Vein endothelial cell (primary cell): ENCODE results near the gene ZFP28. TPM values are rescaled to one million over a fixed set of nuclear protein-coding genes. Genes with fewer than 3 reads are reported as not detected.

Experiments
- total RNA-seq: library from RNA; depleted of rRNA; stranded (reverse); fragments of >200 nt; gene quantifications from 2 replicates; pipeline ENCODE4 v1.2.3, GENCODE V29; 2012

Gene ZFP28
- total RNA-seq = 7.2 and 8.7 TPM in 2 replicates

GRCh38 chr19:56538761-56539263, at the start of gene ZFP28:
Gene ZFP28 (plus strand): TSS chr19:56538948. CDS start chr19:56539019, 71 bp downstream.

GRCh38 chr19:56507446-56508289, 31.1 kb upstream of the ZFP28 start, which contains the start of gene ZNF471:
Gene ZNF471 (plus strand): TSS chr19:56507855. CDS start chr19:56511572, 3,717 bp downstream.

GRCh38 chr19:56567274-56568120, 28.7 kb downstream of the ZFP28 start, which contains the start of gene ZNF470:
Gene ZNF470 (plus strand): TSS chr19:56567468. CDS start chr19:56570312, 2,844 bp downstream.

GRCh38 chr19:56594783-56595547, 56.2 kb downstream of the ZFP28 start, which contains the start of gene ZNF71:
Gene ZNF71 (plus strand): TSS chr19:56595302. CDS start chr19:56601559, 6,257 bp downstream.

Other genes with a start within 250 kb of the ZFP28 start
- gene ZSCAN5A, start 224.1 kb upstream of the ZFP28 start, total RNA-seq = 4.9 and 7.5 TPM in 2 replicates
- gene ZNF582, start 145.4 kb upstream of the ZFP28 start, total RNA-seq = 2.2 and 2.3 TPM in 2 replicates
- gene ZNF583, start 134.6 kb upstream of the ZFP28 start, total RNA-seq = 5.8 and 7.5 TPM in 2 replicates
- 2.6 and 3.6 TPM in 2 replicates for gene ZNF667, start 61.6 kb upstream of the ZFP28 start, total RNA-seq
- 0.98 and 2.7 TPM in 2 replicates for gene ZNF471, start 31.1 kb upstream of the ZFP28 start, total RNA-seq
- 2.9 and 4.3 TPM in 2 replicates for gene ZNF470, start 28.5 kb downstream of the ZFP28 start, total RNA-seq
- 16.7 and 18.2 TPM in 2 replicates for gene ZNF71, start 56.4 kb downstream of the ZFP28 start, total RNA-seq
- gene SMIM17, start 104.2 kb downstream of the ZFP28 start, total RNA-seq = 0.38 and 0.98 TPM in 2 replicates
- gene ZNF835, start 132.8 kb downstream of the ZFP28 start, total RNA-seq = 0.29 TPM in 1 of 2 replicates, not detected in the other